Peyer's patch (tissue), 4 donors: ENCODE measurements around the gene LPIN1. TPM values are rescaled to one million over a fixed set of nuclear protein-coding genes. Genes with fewer than 3 reads are reported as not detected.

Experiments
- DNase-seq, 3 donors: peaks; one replicate each; pipeline ENCODE4 v3.0.0-alpha.2; 2017 to 2019
- H3K27ac ChIP-seq, 4 donors: fragments of 200-600 bp; sonication (generic); one replicate each; pipeline ENCODE4 v1.5.1; 2016 to 2019
- H3K27me3 ChIP-seq, 2 donors: fragments of 200-600 bp; sonication (generic); one replicate each; pipeline ENCODE4 v1.5.1; 2019
- H3K36me3 ChIP-seq, 3 donors: fragments of 200-600 bp; sonication (generic); one replicate each; pipeline ENCODE4 v1.5.1; 2016 to 2019
- H3K4me1 ChIP-seq, 4 donors: fragments of 200-600 bp; sonication (generic); one replicate each; pipeline ENCODE4 v1.5.1; 2016 to 2019
- H3K4me3 ChIP-seq, 4 donors: fragments of 200-600 bp; sonication (generic); 1 replicate in 3 of 4; 2 replicates in 1 of 4; pipeline ENCODE4 v1.5.1; 2016 to 2019; ENCODE audit warnings: mild to moderate bottlenecking in 1 of 4
- H3K9me3 ChIP-seq, 4 donors: fragments of 200-600 bp; sonication (generic); one replicate each; pipeline ENCODE4 v1.5.1; 2016 to 2019; ENCODE audit warnings: mild to moderate bottlenecking in 1 of 4
- POLR2A ChIP-seq, 2 donors: fragments of 450-650 bp; IDR thresholded peaks; one replicate each; pipeline ENCODE4 v1.5.1; 2017; ENCODE audit warnings: antibody characterized with exemption in 2 of 2, mild to moderate bottlenecking in 2 of 2, moderate library complexity in 2 of 2
- total RNA-seq, 4 donors: library from RNA; depleted of rRNA; stranded (reverse); fragments of >200 nt; gene quantifications; one replicate each; pipeline ENCODE4 v1.1.0, GENCODE V29; 2016
- TF ChIP-seq, protein P1 (sequence below), 6 experiments: fragments of 450-650 bp in 4 of 6; fragments of 200-600 bp in 2 of 6; sonication (generic) in 1 of 6; IDR thresholded peaks; one replicate each; pipeline ENCODE4 v1.5.1; 2017 to 2019; ENCODE audit warnings: antibody characterized with exemption in 6 of 6, mild to moderate bottlenecking in 3 of 6, moderate library complexity in 1 of 6

The LPIN1 gene
- total RNA-seq, 4 donors from 2014 or later: 28.7 to 69.3 (median 44.0) TPM

- Histone ChIP-seq H3K9me3 (no peaks in the 10 kb centered on the region), H3K27ac (no peak overlapping the region), H3K4me3 (no peak overlapping the region), H3K27me3 (no peaks in the 10 kb centered on the region), H3K36me3 (no peaks in the 10 kb centered on the region), H3K4me1 (no peaks in the 10 kb centered on the region)
- no peak for DNase-seq
- TF ChIP-seq, protein P1, sequence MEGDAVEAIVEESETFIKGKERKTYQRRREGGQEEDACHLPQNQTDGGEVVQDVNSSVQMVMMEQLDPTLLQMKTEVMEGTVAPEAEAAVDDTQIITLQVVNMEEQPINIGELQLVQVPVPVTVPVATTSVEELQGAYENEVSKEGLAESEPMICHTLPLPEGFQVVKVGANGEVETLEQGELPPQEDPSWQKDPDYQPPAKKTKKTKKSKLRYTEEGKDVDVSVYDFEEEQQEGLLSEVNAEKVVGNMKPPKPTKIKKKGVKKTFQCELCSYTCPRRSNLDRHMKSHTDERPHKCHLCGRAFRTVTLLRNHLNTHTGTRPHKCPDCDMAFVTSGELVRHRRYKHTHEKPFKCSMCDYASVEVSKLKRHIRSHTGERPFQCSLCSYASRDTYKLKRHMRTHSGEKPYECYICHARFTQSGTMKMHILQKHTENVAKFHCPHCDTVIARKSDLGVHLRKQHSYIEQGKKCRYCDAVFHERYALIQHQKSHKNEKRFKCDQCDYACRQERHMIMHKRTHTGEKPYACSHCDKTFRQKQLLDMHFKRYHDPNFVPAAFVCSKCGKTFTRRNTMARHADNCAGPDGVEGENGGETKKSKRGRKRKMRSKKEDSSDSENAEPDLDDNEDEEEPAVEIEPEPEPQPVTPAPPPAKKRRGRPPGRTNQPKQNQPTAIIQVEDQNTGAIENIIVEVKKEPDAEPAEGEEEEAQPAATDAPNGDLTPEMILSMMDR (IDR thresholded peaks at IDR 0.05): no peak
- TF ChIP-seq POLR2A (IDR thresholded peaks at IDR 0.05): no peak
Observed at GRCh38 chr2:11705063-11705462, 41.4 kb upstream of the LPIN1 start.

- Histone ChIP-seq H3K27ac (no peak overlapping the region), H3K4me3 (no peak overlapping the region), H3K36me3 (no peaks in the 10 kb centered on the region), H3K9me3 (no peaks in the 10 kb centered on the region), H3K27me3 (no peaks in the 10 kb centered on the region), H3K4me1 (no peaks in the 10 kb centered on the region)
- TF ChIP-seq POLR2A (IDR thresholded peaks at IDR 0.05): no peak
- TF ChIP-seq, protein P1 (IDR thresholded peaks at IDR 0.05): no peak
- no peak for DNase-seq
Observed at GRCh38 chr2:11705711-11706110, 40.7 kb upstream of the LPIN1 start.

GRCh38 chr2:11708106-11708505, 38.3 kb upstream of the LPIN1 start:
- Histone ChIP-seq H3K27me3 (no peaks in the 10 kb centered on the region), H3K9me3 (no peaks in the 10 kb centered on the region), H3K4me1 (no peaks in the 10 kb centered on the region), H3K4me3 (no peak overlapping the region), H3K36me3 (no peaks in the 10 kb centered on the region), H3K27ac (no peak overlapping the region)
- no peak for DNase-seq
- TF ChIP-seq, protein P1 (IDR thresholded peaks at IDR 0.05): no peak
- no peak for TF ChIP-seq POLR2A (IDR thresholded peaks at IDR 0.05)

DNA sequence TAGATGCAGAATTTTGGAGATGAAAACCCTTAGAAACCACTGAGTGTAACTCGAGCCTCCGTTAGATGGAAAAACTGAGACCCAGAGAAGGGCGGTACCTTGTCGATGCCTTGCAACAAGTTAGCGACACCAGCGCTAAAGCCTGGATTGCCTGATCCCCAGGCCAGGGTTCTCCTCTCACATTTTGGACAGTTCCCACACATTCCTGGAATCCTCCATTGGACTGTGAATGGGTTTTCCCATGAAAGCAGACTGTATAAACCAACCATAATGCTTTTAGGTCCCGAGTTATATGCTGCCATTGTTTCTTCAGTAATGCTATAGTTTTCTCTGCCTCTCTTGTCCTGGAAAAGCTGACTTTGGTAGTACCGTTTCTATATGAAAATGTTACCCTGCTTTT, 37.1 kb upstream of the LPIN1 start:
- Histone ChIP-seq H3K4me3 (no peak overlapping the region), H3K4me1 (no peaks in the 10 kb centered on the region), H3K9me3 (no peaks in the 10 kb centered on the region), H3K36me3 (no peaks in the 10 kb centered on the region), H3K27ac (no peak overlapping the region), H3K27me3 (no peaks in the 10 kb centered on the region)
- TF ChIP-seq, protein P1 (IDR thresholded peaks at IDR 0.05): no peak
- no peak for TF ChIP-seq POLR2A (IDR thresholded peaks at IDR 0.05)
- DNase-seq: no peak

DNA sequence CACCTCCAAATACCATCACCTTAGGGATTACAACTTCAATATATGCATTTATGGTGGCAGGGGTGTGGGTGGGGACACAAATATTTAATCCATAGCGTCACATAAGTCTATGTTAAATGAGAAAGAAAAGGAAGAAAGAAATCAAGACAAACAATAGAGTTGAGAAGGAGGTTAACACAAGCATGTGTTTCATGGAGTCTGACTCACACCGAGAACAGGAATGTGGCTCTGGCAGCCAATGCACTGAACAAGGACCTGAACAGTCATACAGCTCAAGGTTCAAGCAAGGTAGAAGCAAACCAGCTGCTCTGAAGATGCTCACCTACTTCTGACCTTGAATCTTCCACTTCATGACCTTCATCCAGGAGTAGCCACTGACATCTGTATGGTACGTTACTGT, 36.2 kb upstream of the LPIN1 start:
- H3K27ac ChIP-seq: no peak overlapping the region
- TF ChIP-seq, protein P1 (IDR thresholded peaks at IDR 0.05): no peak
- TF ChIP-seq POLR2A (IDR thresholded peaks at IDR 0.05): no peak

More for the DNA sequence above, 36.2 kb upstream of the LPIN1 start:
- no peak overlapping the region for H3K4me3 ChIP-seq
- H3K36me3 ChIP-seq: no peaks in the 10 kb centered on the region
- H3K4me1 ChIP-seq: no peaks in the 10 kb centered on the region
- H3K9me3 ChIP-seq: no peaks in the 10 kb centered on the region
- H3K27me3 ChIP-seq: no peaks in the 10 kb centered on the region
- no peak for DNase-seq
